CD4-positive, alpha-beta memory T cell (primary cell): ENCODE data around the gene LST1. TPM values are rescaled to one million over a fixed set of nuclear protein-coding genes. Genes with fewer than 3 reads are reported as not detected.

ENCODE experiments used
- CTCF ChIA-PET: fragments of 350-600 bp; sonication (Branson Sonifier 250); formaldehyde crosslinking; loops from one replicate; lab custom pipeline; 2021; ENCODE audit warnings: inconsistent platforms; ENCODE audit not compliant: partially characterized antibody; lab: Charles Lee
- POLR2A ChIA-PET: fragments of 350-600 bp; sonication (Branson Sonifier 250); formaldehyde crosslinking; loops from one replicate; lab custom pipeline; 2021; ENCODE audit not compliant: partially characterized antibody; lab: Charles Lee
- DNase-seq, 5 donors: peaks; one replicate each; pipeline versions ENCODE4 v3.0.0 to v3.0.0-alpha.2; 2020 to 2022; ENCODE audit warnings: mixed read lengths in 1 of 5
- H3K27ac ChIP-seq: one replicate; pipeline ENCODE4 v1.7.0; 2013; ENCODE audit warnings: low read depth, low read length
- H3K27me3 ChIP-seq: 2 replicates; pipeline ENCODE4 v1.7.0; 2013; ENCODE audit warnings: mild to moderate bottlenecking, low read length, moderate library complexity; ENCODE audit not compliant: insufficient read depth
- H3K36me3 ChIP-seq: 2 replicates; pipeline ENCODE4 v1.7.0; 2013; ENCODE audit warnings: mild to moderate bottlenecking, low read length, moderate library complexity; ENCODE audit not compliant: insufficient read depth
- H3K4me1 ChIP-seq: 2 replicates; pipeline ENCODE4 v1.7.0; 2013; ENCODE audit warnings: mild to moderate bottlenecking, low read length, moderate library complexity; ENCODE audit not compliant: insufficient read depth
- H3K4me3 ChIP-seq, 2 donors: one replicate each; pipeline ENCODE4 v1.7.0; 2013; ENCODE audit warnings: low read length in 2 of 2, mild to moderate bottlenecking in 1 of 2
- H3K9me3 ChIP-seq, 2 donors: one replicate each; pipeline ENCODE4 v1.7.0; 2013; ENCODE audit warnings: low read length in 2 of 2, control low read depth in 1 of 2; ENCODE audit not compliant: control insufficient read depth in 1 of 2
- H3K27ac Mint-ChIP-seq, 7 donors: one replicate each; pipeline ENCODE4 v1.8.0; 2020 to 2021; ENCODE audit warnings: mixed read lengths in 7 of 7, mild to moderate bottlenecking in 6 of 7, inconsistent platforms in 3 of 7, moderate library complexity in 3 of 7
- H3K27me3 Mint-ChIP-seq, 2 donors: one replicate each; pipeline ENCODE4 v1.8.0; 2020 to 2021; ENCODE audit warnings: mixed read lengths in 2 of 2
- H3K36me3 Mint-ChIP-seq, 2 donors: one replicate each; pipeline ENCODE4 v1.8.0; 2020 to 2021; ENCODE audit warnings: mixed read lengths in 2 of 2, inconsistent platforms in 1 of 2, mild to moderate bottlenecking in 1 of 2
- H3K4me1 Mint-ChIP-seq, 4 donors: one replicate each; pipeline ENCODE4 v1.8.0; 2020 to 2021; ENCODE audit warnings: mixed read lengths in 4 of 4, mild to moderate bottlenecking in 1 of 4
- H3K4me3 Mint-ChIP-seq, 8 donors: one replicate each; pipeline ENCODE4 v1.8.0; 2020 to 2021; ENCODE audit warnings: mixed read lengths in 8 of 8, mild to moderate bottlenecking in 7 of 8, moderate library complexity in 6 of 8, inconsistent platforms in 3 of 8
- H3K9me3 Mint-ChIP-seq, 8 donors: one replicate each; pipeline ENCODE4 v1.8.0; 2020 to 2021; ENCODE audit warnings: mixed read lengths in 8 of 8, mild to moderate bottlenecking in 5 of 8, inconsistent platforms in 3 of 8, moderate library complexity in 1 of 8
- intact Hi-C: fragments of 100-400 bp; cut with micrococcal nuclease; formaldehyde crosslinking; loops from one replicate; pipeline ENCODE4 v1.15.1; 2023
- polyA plus RNA-seq, 2 donors: library from polyadenylated mRNA; unstranded; fragments of 300-500 nt; fragmentation: Illumina TruSeq; gene quantifications; one replicate each; pipeline ENCODE4 v1.2.3, GENCODE V29; 2021
- total RNA-seq, 2 experiments: library from RNA; stranded (reverse); gene quantifications; one replicate each; pipeline ENCODE4 v1.2.3, GENCODE V29; 2021

LST1 gene
- total and polyA plus RNA-seq, 4 experiments from 2014 or later: 13.6 to 34.8 (median 25.3) TPM

- Mint-ChIP-seq H3K4me3 (peak within 1 kb of the TSS; percentile 89 to 98 (median 94)), H3K9me3 (no peaks in the 10 kb centered on the region), H3K27ac (peak within 1 kb of the TSS; percentile 91 to 99 (median 98)), H3K27me3 (no peaks in the 10 kb centered on the region), H3K36me3 (peaks cover 12 to 46% of the 10 kb centered on the region in 2 donors), H3K4me1 (peaks cover 21 to 42% (median 33%) of the 10 kb centered on the region in 4 donors)
- H3K36me3 ChIP-seq: peaks cover 29% of the 10 kb centered on the region
- DNase-seq: peak in 1 of 5 donors; percentile 85
- H3K27ac ChIP-seq: peak within 1 kb of the TSS; percentile 99
- H3K4me1 ChIP-seq: peaks cover 27% of the 10 kb centered on the region
- H3K4me3 ChIP-seq: peak within 1 kb of the TSS; percentile 83 to 93
- no peaks in the 10 kb centered on the region for H3K27me3 ChIP-seq
- ChIA-PET POLR2A (interaction anchor here (0.8 to 4.5 kb wide), 24 partner anchors 18 to 351 kb away, joined by 3 to 66 read pairs (median 5); partner anchors contain the start of genes APOM, ATP6V1G2, BAG6 and C6orf47), CTCF (no interaction called here)
- no peaks in the 10 kb centered on the region for H3K9me3 ChIP-seq
- intact Hi-C loops: loop anchor here (1.0 kb wide), 6 partner anchors 32 to 423 kb away; partner anchors contain the start of genes ABHD16A, BAG6 and NFKBIL1
These were observed 34.7 kb downstream of the LST1 start, which contains the start of gene PRRC2A for GRCh38 chr6:31620586-31621319. TSS of gene PRRC2A (plus strand) at chr6:31620715. CDS start at chr6:31622790, 2,075 bp downstream.

- H3K27me3 Mint-ChIP-seq: no peaks in the 10 kb centered on the region
- H3K9me3 Mint-ChIP-seq: no peaks in the 10 kb centered on the region
- Histone ChIP-seq H3K36me3 (peaks cover 36% of the 10 kb centered on the region), H3K27ac (peak overlapping the region; percentile 99), H3K4me1 (peaks cover 20% of the 10 kb centered on the region), H3K27me3 (no peaks in the 10 kb centered on the region), H3K4me3 (peak overlapping the region; percentile 83 to 93), H3K9me3 (no peaks in the 10 kb centered on the region)
- peak in 2 of 5 donors; percentile 18 to 27 for DNase-seq
- CTCF ChIA-PET: interaction anchor here (0.9 to 1.8 kb wide), 4 partner anchors 23 to 149 kb away, joined by 3 to 8 read pairs (median 4); partner anchors contain the start of gene GPANK1
- intact Hi-C loops: no loop called here
- H3K4me3 Mint-ChIP-seq: peak overlapping the region; percentile 85 to 95 (median 90)
- H3K36me3 Mint-ChIP-seq: peaks cover 19 to 52% of the 10 kb centered on the region in 2 donors
- POLR2A ChIA-PET: interaction anchor here (0.8 to 4.5 kb wide), 19 partner anchors 18 to 351 kb away, joined by 3 to 66 read pairs (median 5); partner anchors contain the start of genes APOM, BAG6, C6orf47 and DDX39B
- H3K4me1 Mint-ChIP-seq: peaks cover 20 to 37% (median 28%) of the 10 kb centered on the region in 4 donors
- H3K27ac Mint-ChIP-seq: peak overlapping the region; percentile 90 to 99 (median 96)
These were observed 35.4 kb downstream of the LST1 start for GRCh38 chr6:31621320-31621939.

- peak overlapping the region in 1 of 2 donors; percentile 93 for H3K4me3 ChIP-seq
- intact Hi-C loops: no loop called here
- H3K27me3 ChIP-seq: no peaks in the 10 kb centered on the region
- peak overlapping the region; percentile 85 to 95 (median 90) for H3K4me3 Mint-ChIP-seq
- H3K27me3 Mint-ChIP-seq: no peaks in the 10 kb centered on the region
- POLR2A ChIA-PET: interaction anchor here (0.8 to 4.5 kb wide), 19 partner anchors 11 to 350 kb away, joined by 3 to 66 read pairs (median 5); partner anchors contain the start of genes BAG6, DDX39B, DXO and EHMT2
- no peaks in the 10 kb centered on the region for H3K9me3 Mint-ChIP-seq
- H3K27ac ChIP-seq: peak overlapping the region; percentile 99
- peaks cover 20 to 32% (median 25%) of the 10 kb centered on the region in 4 donors for H3K4me1 Mint-ChIP-seq
- no peak for DNase-seq
- H3K27ac Mint-ChIP-seq: peak overlapping the region; percentile 90 to 99 (median 96)
- CTCF ChIA-PET: interaction anchor here (0.9 to 1.8 kb wide), 7 partner anchors 12 to 148 kb away, joined by 3 to 8 read pairs (median 3); partner anchors contain the start of genes DDAH2 and GPANK1
- peaks cover 19% of the 10 kb centered on the region for H3K4me1 ChIP-seq
- peaks cover 42% of the 10 kb centered on the region for H3K36me3 ChIP-seq
- H3K36me3 Mint-ChIP-seq: peaks cover 23 to 56% of the 10 kb centered on the region in 2 donors
- H3K9me3 ChIP-seq: no peaks in the 10 kb centered on the region
These were observed 35.9 kb downstream of the LST1 start for GRCh38 chr6:31621991-31622390.

- H3K36me3 ChIP-seq: peaks cover 48% of the 10 kb centered on the region
- no peaks in the 10 kb centered on the region for H3K27me3 ChIP-seq
- H3K4me1 Mint-ChIP-seq: peaks cover 20 to 31% (median 25%) of the 10 kb centered on the region in 4 donors
- H3K4me3 Mint-ChIP-seq: peak overlapping the region in 3 of 8 donors; percentile 1 to 92 (median 21)
- no peaks in the 10 kb centered on the region for H3K9me3 Mint-ChIP-seq
- peaks cover 30 to 63% of the 10 kb centered on the region in 2 donors for H3K36me3 Mint-ChIP-seq
- H3K4me1 ChIP-seq: peaks cover 19% of the 10 kb centered on the region
- intact Hi-C loops: no loop called here
- H3K27ac ChIP-seq: peak overlapping the region; percentile 10
- H3K4me3 ChIP-seq: no peak overlapping the region
- ChIA-PET POLR2A (interaction anchor here (0.6 to 4.5 kb wide), 16 partner anchors 10 to 554 kb away, joined by 3 to 66 read pairs (median 5); partner anchors contain the start of genes BAG6, DDX39B, EHMT2 and GPANK1), CTCF (interaction anchor here (0.6 to 1.8 kb wide), 8 partner anchors 11 to 241 kb away, joined by 3 to 8 read pairs (median 4); partner anchors contain the start of genes DDAH2 and GPANK1)
- no peaks in the 10 kb centered on the region for H3K27me3 Mint-ChIP-seq
- peak overlapping the region; percentile 16 to 99 (median 93) for H3K27ac Mint-ChIP-seq
- DNase-seq: no peak
- no peaks in the 10 kb centered on the region for H3K9me3 ChIP-seq
These were observed 36.6 kb downstream of the LST1 start for GRCh38 chr6:31622684-31623091.

- intact Hi-C loops: no loop called here
- Histone ChIP-seq H3K36me3 (peaks cover 62% of the 10 kb centered on the region), H3K27ac (no peak overlapping the region), H3K9me3 (no peaks in the 10 kb centered on the region), H3K4me1 (peaks cover 19% of the 10 kb centered on the region), H3K4me3 (no peak overlapping the region), H3K27me3 (no peaks in the 10 kb centered on the region)
- ChIA-PET POLR2A (interaction anchor here (0.8 to 4.5 kb wide), 3 partner anchors 15 to 42 kb away, joined by 3 to 66 read pairs (median 6); partner anchors contain the start of genes BAG6 and LTB), CTCF (no interaction called here)
- Mint-ChIP-seq H3K4me1 (peaks cover 20 to 31% (median 24%) of the 10 kb centered on the region in 4 donors), H3K36me3 (peaks cover 37 to 77% of the 10 kb centered on the region in 2 donors), H3K4me3 (no peak overlapping the region), H3K27ac (peak overlapping the region in 1 of 7 donors; percentile 60), H3K9me3 (no peaks in the 10 kb centered on the region), H3K27me3 (no peaks in the 10 kb centered on the region)
- DNase-seq: no peak
These were observed 38.0 kb downstream of the LST1 start for GRCh38 chr6:31624070-31624469.

- Mint-ChIP-seq H3K27ac (peak overlapping the region in 2 of 7 donors; percentile 44 to 72), H3K9me3 (no peaks in the 10 kb centered on the region), H3K4me1 (peaks cover 9 to 11% (median 10%) of the 10 kb centered on the region in 4 donors), H3K36me3 (peaks cover 56 to 92% of the 10 kb centered on the region in 2 donors), H3K27me3 (no peaks in the 10 kb centered on the region), H3K4me3 (no peak overlapping the region)
- intact Hi-C loops: no loop called here
- no peaks in the 10 kb centered on the region for H3K9me3 ChIP-seq
- H3K4me1 ChIP-seq: peaks cover 8% of the 10 kb centered on the region
- H3K27me3 ChIP-seq: no peaks in the 10 kb centered on the region
- no peak overlapping the region for H3K27ac ChIP-seq
- H3K4me3 ChIP-seq: no peak overlapping the region
- no peak for DNase-seq
- peaks cover 91% of the 10 kb centered on the region for H3K36me3 ChIP-seq
- ChIA-PET CTCF (interaction anchor here (1.0 to 1.4 kb wide), 2 partner anchors 13 to 54 kb away, joined by 3 to 4 read pairs; partner anchors contain the start of gene LY6G5C), POLR2A (interaction anchor here (0.8 kb wide), 1 partner anchor 25 kb away, joined by 3 read pairs; the partner anchor contains the start of gene BAG6)
These were observed 40.9 kb downstream of the LST1 start for GRCh38 chr6:31626952-31627351.
